ENCODE results near the gene PARD6B. TPM values are rescaled to one million over a fixed set of nuclear protein-coding genes. Genes with fewer than 3 reads are reported as not detected.

PARD6B gene
- total and polyA plus RNA-seq, 2 of the 13 experiments (the other 11 are each of a cell fraction or from before 2014, with no cell fraction given), result 6.9 to 22.2 TPM

- TF ChIP-seq, protein P1, sequence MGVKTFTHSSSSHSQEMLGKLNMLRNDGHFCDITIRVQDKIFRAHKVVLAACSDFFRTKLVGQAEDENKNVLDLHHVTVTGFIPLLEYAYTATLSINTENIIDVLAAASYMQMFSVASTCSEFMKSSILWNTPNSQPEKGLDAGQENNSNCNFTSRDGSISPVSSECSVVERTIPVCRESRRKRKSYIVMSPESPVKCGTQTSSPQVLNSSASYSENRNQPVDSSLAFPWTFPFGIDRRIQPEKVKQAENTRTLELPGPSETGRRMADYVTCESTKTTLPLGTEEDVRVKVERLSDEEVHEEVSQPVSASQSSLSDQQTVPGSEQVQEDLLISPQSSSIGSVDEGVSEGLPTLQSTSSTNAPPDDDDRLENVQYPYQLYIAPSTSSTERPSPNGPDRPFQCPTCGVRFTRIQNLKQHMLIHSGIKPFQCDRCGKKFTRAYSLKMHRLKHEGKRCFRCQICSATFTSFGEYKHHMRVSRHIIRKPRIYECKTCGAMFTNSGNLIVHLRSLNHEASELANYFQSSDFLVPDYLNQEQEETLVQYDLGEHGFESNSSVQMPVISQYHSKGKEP (CRISPR knock-in tag; IDR thresholded peaks at IDR 0.05), result no peak
- TF ChIP-seq ATF1 (CRISPR knock-in tag; IDR thresholded peaks at IDR 0.05) (no peak; the same call in 1 of the 2 replicates), ZNF124 (CRISPR knock-in tag; IDR thresholded peaks at IDR 0.05) (no peak), PPARG (CRISPR knock-in tag; conservative IDR thresholded peaks at IDR 0.05) (no peak), ZSCAN30 (CRISPR knock-in tag; IDR thresholded peaks at IDR 0.05) (no peak), KMT2B (CRISPR knock-in tag; IDR thresholded peaks at IDR 0.05) (no peak), ZNF234 (CRISPR knock-in tag; conservative IDR thresholded peaks at IDR 0.05) (no peak), ZFP62 (CRISPR knock-in tag; IDR thresholded peaks at IDR 0.05) (no peak), JUNB (CRISPR knock-in tag; IDR thresholded peaks at IDR 0.05; ENCODE audit: borderline replicate concordance) (no peak), ZNF512B (CRISPR knock-in tag; IDR thresholded peaks at IDR 0.05; ENCODE audit: borderline replicate concordance) (no peak), ZNF816 (CRISPR knock-in tag; IDR thresholded peaks at IDR 0.05; ENCODE audit: borderline replicate concordance) (no peak), PLRG1 (conservative IDR thresholded peaks at IDR 0.05) (no peak), NRL (CRISPR knock-in tag; IDR thresholded peaks at IDR 0.05; ENCODE audit: borderline replicate concordance) (no peak), RFX1 (IDR thresholded peaks at IDR 0.05) (no peak), NPAS2 (CRISPR knock-in tag; IDR thresholded peaks at IDR 0.05; ENCODE audit: borderline replicate concordance) (no peak), ZNF317 (CRISPR knock-in tag; IDR thresholded peaks at IDR 0.05) (no peak), ZNF737 (CRISPR knock-in tag; IDR thresholded peaks at IDR 0.05; ENCODE audit: borderline replicate concordance) (no peak), ZNF101 (CRISPR knock-in tag; IDR thresholded peaks at IDR 0.05; ENCODE audit: borderline replicate concordance, low read depth) (no peak), ZNF224 (CRISPR knock-in tag; IDR thresholded peaks at IDR 0.05) (no peak), TBP (CRISPR knock-in tag; IDR thresholded peaks at IDR 0.05) (no peak)
- TF ChIP-seq, protein P2, sequence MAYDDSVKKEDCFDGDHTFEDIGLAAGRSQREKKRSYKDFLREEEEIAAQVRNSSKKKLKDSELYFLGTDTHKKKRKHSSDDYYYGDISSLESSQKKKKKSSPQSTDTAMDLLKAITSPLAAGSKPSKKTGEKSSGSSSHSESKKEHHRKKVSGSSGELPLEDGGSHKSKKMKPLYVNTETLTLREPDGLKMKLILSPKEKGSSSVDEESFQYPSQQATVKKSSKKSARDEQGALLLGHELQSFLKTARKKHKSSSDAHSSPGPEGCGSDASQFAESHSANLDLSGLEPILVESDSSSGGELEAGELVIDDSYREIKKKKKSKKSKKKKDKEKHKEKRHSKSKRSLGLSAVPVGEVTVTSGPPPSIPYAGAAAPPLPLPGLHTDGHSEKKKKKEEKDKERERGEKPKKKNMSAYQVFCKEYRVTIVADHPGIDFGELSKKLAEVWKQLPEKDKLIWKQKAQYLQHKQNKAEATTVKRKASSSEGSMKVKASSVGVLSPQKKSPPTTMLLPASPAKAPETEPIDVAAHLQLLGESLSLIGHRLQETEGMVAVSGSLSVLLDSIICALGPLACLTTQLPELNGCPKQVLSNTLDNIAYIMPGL (CRISPR knock-in tag; IDR thresholded peaks at IDR 0.05; ENCODE audit: borderline replicate concordance in 1 of 2, low read depth in 1 of 2), result no peak
- TF ChIP-seq, protein P3, sequence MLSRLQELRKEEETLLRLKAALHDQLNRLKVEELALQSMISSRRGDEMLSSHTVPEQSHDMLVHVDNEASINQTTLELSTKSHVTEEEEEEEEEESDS (CRISPR knock-in tag; IDR thresholded peaks at IDR 0.05; ENCODE audit: borderline replicate concordance), result no peak
- TF ChIP-seq, protein P4, sequence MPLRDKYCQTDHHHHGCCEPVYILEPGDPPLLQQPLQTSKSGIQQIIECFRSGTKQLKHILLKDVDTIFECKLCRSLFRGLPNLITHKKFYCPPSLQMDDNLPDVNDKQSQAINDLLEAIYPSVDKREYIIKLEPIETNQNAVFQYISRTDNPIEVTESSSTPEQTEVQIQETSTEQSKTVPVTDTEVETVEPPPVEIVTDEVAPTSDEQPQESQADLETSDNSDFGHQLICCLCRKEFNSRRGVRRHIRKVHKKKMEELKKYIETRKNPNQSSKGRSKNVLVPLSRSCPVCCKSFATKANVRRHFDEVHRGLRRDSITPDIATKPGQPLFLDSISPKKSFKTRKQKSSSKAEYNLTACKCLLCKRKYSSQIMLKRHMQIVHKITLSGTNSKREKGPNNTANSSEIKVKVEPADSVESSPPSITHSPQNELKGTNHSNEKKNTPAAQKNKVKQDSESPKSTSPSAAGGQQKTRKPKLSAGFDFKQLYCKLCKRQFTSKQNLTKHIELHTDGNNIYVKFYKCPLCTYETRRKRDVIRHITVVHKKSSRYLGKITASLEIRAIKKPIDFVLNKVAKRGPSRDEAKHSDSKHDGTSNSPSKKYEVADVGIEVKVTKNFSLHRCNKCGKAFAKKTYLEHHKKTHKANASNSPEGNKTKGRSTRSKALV (CRISPR knock-in tag; IDR thresholded peaks at IDR 0.05), result no peak
Measured at GRCh38 chr20:50710492-50711063, 20.8 kb upstream of the PARD6B start (continued).

Data from HepG2 (cell line).